ENCODE data around the gene LTBP3.

GRCh38 chr11:65591939-65592857, 34.0 kb upstream of the LTBP3 start:
- TF ChIP-seq CTCF (IDR thresholded peaks at IDR 0.05) (no peak), EP300 (IDR thresholded peaks at IDR 0.05) (no peak)
